ENCODE measurements around the gene STKLD1.
"Not testable (repeated sequence)": the region's sequence is repeated elsewhere in the genome, so short reads cannot be mapped to it uniquely, and the experiment has no call there.

Gene STKLD1
- total RNA-seq, result 0 to 0.67 (median 0.25) reads per million in 18 experiments

- peak; percentile 97 to 98 for DNase-seq
Measured at GRCh38 chr9:133375724-133376654, at the start of gene STKLD1, which contains the start of gene SURF4. Gene STKLD1 (plus strand): TSS chr9:133376366. CDS start chr9:133376474, 108 bp downstream. Gene SURF4 (minus strand): TSS chr9:133376060. CDS start chr9:133375969, 91 bp downstream.

- DNase-seq, result not testable (repeated sequence)
Measured at GRCh38 chr9:133327021-133327420, 49.1 kb upstream of the STKLD1 start.

GRCh38 chr9:133327834-133328484 lies 48.2 kb upstream of the STKLD1 start:
- DNase-seq, result no peak

DNA sequence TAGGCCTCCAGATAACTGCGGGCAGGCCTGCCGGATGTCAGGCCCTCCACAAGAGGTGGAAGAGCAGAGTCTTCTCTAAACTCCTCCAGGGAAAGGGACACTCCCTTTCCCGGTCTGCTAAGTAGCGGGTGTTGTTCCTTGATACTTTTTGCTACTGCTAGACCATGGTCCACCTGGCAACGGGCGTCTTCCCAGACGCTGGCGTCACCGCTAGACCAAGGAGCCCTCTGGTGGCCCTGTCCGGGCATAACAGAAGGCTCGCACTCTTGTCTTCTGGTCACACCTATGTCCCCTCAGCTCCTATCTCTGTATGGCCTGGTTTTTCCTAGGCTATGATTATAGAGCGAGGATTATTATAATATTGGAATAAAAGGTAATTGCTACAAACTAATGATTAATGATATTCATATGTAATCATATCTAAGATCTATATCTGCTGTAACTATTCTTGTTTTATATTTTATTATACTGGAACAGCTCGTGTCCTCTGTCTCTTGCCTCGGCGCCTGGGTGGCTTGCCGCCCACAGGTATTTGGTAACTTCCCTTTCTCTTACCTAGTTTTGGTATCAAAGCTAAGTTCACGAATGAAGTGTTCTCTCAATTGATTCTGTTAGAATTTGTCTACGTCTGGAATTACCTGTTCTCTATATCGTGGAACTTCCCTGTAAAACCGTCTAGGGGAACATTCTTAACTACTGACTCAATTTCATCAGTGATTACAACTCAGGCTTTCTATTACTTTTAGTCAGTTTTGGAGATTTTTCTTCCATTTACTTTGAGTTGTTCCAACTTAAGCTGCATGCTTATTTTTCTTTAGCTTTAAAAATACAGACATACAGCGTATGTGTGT lies 46.6 kb upstream of the STKLD1 start:
- peak in 1 of 2 donors; percentile 37 for DNase-seq

- DNase-seq, result no peak
Measured at GRCh38 chr9:133331221-133331620, 44.9 kb upstream of the STKLD1 start.

- no peak for DNase-seq
Measured at GRCh38 chr9:133331641-133332380, 44.4 kb upstream of the STKLD1 start.

GRCh38 chr9:133332381-133332730 lies 43.8 kb upstream of the STKLD1 start:
- DNase-seq, result no peak

- no peak for DNase-seq
Measured at GRCh38 chr9:133333011-133333410, 43.2 kb upstream of the STKLD1 start.

DNA sequence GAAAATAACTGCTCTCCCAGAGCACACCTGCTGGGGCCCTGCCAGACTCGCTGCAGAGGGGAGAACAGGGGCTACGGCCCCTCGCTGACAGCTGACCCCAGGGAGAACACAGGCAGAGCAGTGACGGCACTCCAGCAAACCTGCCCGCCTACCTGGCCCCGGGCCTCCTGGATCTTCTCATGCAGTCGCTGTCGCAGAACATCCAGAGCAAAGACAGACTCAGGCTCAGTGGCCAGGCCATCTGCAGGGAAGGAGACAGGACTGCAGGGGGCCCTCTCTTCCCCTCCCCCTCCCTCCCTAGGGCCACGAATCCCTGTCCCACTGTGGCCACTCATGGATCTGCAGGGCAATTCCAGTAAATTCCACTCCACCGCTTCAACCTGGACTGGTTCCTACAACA lies 42.6 kb upstream of the STKLD1 start:
- DNase-seq, result no peak

- no peak for DNase-seq
Measured at GRCh38 chr9:133334161-133334560, 42.0 kb upstream of the STKLD1 start.

DNA sequence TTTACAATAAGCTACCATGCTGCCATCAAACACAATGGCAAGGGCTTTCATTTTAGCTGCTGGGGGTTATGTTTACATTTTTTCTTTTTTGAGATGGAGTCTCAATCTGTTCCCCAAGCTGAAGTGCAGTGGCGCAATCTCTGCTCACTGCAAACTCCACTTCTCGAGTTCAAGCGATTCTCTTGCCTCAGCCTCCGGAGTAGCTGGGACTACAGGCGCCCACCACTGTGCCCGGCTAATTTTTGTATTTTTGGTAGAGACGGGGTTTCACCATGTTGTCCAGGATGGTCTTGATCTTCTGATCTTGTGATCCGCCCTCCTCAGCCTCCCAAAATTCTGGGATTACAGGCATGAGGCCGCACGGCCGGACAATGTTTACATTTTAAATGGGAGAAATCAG lies 41.3 kb upstream of the STKLD1 start:
- not testable (repeated sequence) for DNase-seq

GRCh38 chr9:133335924-133336811 lies 40.0 kb upstream of the STKLD1 start, which contains the start of gene SURF6:
Gene SURF6 (minus strand): TSS chr9:133336188. CDS start chr9:133336132, 56 bp downstream.
- peak; percentile 89 to 92 for DNase-seq

DNA sequence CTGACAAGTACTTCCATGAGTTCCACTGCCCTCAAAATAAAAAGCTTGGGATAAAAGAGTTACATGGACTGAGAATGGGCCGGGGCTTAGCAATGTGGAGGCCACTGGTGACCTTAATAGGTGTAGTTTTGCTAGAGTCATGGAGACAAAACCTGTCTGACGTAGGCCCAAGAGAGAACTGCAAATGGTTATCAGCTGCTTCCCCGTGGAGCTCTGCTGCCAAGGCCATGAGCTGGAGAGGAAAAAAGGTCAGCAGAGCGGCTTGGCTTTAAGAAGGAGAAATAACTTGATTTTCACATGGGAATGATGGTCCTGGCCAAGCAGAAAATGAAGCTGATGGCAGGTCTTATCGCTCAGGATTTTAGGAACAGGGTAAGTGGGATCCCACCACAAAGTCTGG lies 36.5 kb upstream of the STKLD1 start:
- no peak for DNase-seq

DNA sequence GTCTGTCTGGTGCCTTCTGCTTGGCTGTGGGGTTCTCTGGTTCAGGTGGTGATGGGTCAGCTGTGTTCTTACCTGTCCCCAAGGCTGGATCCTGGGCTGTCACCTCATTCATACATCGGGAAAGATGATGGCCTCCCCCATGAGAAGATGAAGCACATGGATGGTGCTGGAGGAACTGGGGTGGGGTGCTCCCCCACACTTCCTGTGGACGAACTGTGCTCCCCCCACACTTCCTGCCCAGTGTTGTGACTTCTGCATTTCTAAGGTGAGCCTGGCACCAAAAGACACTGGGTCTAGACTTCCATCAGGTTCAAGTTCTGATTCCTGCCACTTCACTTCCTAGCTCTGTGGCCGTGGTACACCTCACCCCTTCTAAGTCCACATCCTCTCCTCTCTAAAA lies 35.9 kb upstream of the STKLD1 start:
- DNase-seq, result peak; percentile 63 to 67

GRCh38 chr9:133340916-133341315 lies 35.2 kb upstream of the STKLD1 start:
- DNase-seq, result peak in 1 of 2 donors; percentile 24

- peak; percentile 86 to 89 for DNase-seq
Measured at GRCh38 chr9:133341369-133342068, 34.6 kb upstream of the STKLD1 start.

DNA sequence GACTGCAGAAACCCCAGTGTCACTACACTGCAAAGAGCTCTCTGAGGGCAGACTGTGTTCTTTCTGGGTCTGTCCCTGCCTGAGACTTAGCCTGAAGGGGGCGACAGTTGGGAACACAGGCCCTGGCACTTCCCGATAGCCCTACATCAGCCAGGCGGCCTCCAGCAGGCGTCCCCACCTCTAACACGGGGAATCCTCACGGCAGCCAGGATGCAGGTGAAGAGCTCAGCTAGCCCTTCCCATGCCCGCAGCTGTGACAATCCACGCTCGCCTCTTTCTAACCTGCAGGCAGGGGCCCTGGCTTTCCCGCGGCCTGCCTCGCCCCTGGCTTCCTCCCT lies 34.1 kb upstream of the STKLD1 start:
- no peak for DNase-seq

- no peak for DNase-seq
Measured at GRCh38 chr9:133342570-133342969, 33.6 kb upstream of the STKLD1 start.

DNA sequence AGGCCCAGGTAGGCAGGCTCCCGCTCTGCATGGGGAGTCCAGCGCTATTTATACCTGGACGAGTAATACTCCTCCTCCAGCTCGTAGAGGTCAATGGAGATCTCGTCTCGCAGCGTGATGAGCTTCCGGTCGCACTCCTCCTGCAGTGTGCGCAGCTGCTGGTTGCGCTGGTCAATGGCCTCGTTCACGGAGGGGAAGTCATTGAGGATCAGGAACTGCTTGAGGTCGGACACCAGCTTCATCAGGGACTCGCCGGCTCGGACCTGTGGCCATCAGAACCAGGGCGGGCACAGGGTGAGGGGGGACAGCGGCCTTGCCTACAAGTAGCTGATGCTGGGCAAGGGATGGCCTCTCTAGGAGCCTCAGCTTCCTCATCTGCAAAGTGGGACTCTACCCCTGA lies 32.1 kb upstream of the STKLD1 start:
- DNase-seq, result no peak

DNA sequence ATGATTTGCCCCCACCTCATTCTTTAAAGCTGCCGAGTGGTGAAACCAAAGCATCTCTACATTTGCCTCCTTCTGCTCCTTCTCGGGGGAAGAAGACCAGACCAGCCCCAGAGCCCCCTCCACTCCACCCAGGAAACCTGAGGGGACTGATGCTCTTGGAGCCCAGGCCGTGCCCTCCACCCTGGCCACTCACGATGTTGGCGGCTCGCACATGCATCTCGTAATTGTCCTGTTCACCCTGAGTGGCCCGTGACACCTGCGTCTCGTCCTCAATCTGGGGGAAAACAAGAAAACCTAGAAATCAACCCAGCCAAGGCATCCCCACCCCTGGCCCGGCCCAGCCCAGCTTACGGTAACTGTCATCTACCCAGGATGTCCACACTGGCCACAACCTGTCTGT lies 31.2 kb upstream of the STKLD1 start:
- no peak for DNase-seq
